ENCODE data around the gene PLEKHA1. TPM values are rescaled to one million over a fixed set of nuclear protein-coding genes. Genes with fewer than 3 reads are reported as not detected.
A peak's percentile ranks its signal among the peaks of the same experiment; 100 is the strongest.

PLEKHA1 gene
- total and polyA plus RNA-seq, 2 of the 13 experiments (the other 11 are each of a cell fraction or from before 2014, with no cell fraction given): 32.2 to 53.3 TPM

DNA sequence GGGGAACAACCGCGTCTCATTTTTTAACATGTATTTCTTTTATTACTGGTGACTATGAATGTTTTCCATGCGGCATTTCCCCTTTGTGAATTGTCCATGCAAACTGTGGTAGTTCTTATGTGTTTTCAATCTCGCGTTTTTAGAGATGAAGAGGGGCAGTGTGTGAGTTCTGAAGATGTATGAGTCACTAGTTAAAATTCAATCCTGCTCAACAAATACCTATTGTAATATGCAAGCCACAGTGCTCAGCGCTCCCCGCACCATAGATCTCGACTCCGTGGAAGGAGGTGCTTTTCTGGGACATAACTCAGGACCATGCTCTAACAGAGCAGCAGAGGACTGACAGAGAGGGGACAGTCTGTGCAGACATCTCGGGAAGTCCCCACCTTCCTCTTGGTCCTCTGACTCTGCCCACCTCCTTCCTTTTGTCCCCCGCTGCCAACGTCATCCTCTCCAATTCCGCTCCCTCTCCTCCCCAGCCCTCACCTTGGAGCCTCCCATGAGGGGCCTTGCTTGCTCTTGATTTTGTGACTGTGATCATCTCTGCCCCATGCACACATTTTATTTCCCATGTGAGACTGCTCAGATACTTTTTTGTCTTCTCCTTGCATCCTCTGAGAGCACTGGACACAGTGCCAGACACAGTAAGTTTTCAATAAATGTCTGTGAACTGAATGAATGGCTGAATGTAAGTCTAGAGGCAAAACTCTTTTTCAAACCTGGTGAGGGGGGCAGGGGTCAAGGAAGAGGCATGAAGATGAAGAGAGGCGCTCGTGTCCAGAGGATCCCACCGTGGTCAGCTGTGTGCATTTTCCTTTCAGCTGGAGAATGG is 42.7 kb upstream of the PLEKHA1 start (continued):
- TF ChIP-seq, protein P1, sequence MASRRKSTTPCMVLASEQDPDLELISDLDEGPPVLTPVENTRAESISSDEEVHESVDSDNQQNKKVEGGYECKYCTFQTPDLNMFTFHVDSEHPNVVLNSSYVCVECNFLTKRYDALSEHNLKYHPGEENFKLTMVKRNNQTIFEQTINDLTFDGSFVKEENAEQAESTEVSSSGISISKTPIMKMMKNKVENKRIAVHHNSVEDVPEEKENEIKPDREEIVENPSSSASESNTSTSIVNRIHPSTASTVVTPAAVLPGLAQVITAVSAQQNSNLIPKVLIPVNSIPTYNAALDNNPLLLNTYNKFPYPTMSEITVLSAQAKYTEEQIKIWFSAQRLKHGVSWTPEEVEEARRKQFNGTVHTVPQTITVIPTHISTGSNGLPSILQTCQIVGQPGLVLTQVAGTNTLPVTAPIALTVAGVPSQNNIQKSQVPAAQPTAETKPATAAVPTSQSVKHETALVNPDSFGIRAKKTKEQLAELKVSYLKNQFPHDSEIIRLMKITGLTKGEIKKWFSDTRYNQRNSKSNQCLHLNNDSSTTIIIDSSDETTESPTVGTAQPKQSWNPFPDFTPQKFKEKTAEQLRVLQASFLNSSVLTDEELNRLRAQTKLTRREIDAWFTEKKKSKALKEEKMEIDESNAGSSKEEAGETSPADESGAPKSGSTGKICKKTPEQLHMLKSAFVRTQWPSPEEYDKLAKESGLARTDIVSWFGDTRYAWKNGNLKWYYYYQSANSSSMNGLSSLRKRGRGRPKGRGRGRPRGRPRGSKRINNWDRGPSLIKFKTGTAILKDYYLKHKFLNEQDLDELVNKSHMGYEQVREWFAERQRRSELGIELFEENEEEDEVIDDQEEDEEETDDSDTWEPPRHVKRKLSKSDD (CRISPR knock-in tag; IDR thresholded peaks at IDR 0.05; ENCODE audit: low read depth): no peak
- TF ChIP-seq FOSL1 (CRISPR knock-in tag; IDR thresholded peaks at IDR 0.05; ENCODE audit: borderline replicate concordance) (peak; percentile 77; the same call in 1 of the 2 replicates), ZNF644 (CRISPR knock-in tag; IDR thresholded peaks at IDR 0.05; ENCODE audit: low read depth) (no peak), KMT2A (CRISPR knock-in tag; IDR thresholded peaks at IDR 0.05) (no peak), ZNF501 (CRISPR knock-in tag; IDR thresholded peaks at IDR 0.05) (no peak), HES4 (CRISPR knock-in tag; IDR thresholded peaks at IDR 0.05; ENCODE audit: borderline replicate concordance) (no peak), HDAC2 (CRISPR knock-in tag; IDR thresholded peaks at IDR 0.05) (peak; percentile 24; the same call in 1 of the 2 replicates), DMAP1 (CRISPR knock-in tag; IDR thresholded peaks at IDR 0.05) (no peak), GABPB1 (CRISPR knock-in tag; IDR thresholded peaks at IDR 0.05) (no peak), MED8 (CRISPR knock-in tag; IDR thresholded peaks at IDR 0.05; ENCODE audit: insufficient replicate concordance) (no peak), PRDM15 (CRISPR knock-in tag; IDR thresholded peaks at IDR 0.05) (no peak), ZNF883 (CRISPR knock-in tag; IDR thresholded peaks at IDR 0.05; ENCODE audit: not compliant biosample characterization) (no peak)
- TF ChIP-seq, protein P2, sequence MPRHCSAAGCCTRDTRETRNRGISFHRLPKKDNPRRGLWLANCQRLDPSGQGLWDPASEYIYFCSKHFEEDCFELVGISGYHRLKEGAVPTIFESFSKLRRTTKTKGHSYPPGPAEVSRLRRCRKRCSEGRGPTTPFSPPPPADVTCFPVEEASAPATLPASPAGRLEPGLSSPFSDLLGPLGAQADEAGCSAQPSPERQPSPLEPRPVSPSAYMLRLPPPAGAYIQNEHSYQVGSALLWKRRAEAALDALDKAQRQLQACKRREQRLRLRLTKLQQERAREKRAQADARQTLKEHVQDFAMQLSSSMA (CRISPR knock-in tag; IDR thresholded peaks at IDR 0.05): no peak
- TF ChIP-seq, protein P3, sequence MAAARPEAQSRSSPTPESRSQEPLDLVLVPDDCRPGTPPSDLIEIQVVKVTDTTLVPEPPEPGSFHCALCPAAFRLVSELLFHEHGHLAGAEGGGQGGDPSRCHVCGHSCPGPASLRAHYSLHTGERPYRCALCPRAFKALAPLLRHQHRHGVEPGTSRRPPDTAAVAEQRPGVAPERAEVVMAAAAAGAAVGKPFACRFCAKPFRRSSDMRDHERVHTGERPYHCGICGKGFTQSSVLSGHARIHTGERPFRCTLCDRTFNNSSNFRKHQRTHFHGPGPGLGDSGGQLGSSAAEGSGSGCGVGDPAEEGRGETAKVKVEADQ (CRISPR knock-in tag; IDR thresholded peaks at IDR 0.05; ENCODE audit: borderline replicate concordance): no peak
- TF ChIP-seq, protein P4, sequence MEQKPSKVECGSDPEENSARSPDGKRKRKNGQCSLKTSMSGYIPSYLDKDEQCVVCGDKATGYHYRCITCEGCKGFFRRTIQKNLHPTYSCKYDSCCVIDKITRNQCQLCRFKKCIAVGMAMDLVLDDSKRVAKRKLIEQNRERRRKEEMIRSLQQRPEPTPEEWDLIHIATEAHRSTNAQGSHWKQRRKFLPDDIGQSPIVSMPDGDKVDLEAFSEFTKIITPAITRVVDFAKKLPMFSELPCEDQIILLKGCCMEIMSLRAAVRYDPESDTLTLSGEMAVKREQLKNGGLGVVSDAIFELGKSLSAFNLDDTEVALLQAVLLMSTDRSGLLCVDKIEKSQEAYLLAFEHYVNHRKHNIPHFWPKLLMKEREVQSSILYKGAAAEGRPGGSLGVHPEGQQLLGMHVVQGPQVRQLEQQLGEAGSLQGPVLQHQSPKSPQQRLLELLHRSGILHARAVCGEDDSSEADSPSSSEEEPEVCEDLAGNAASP (CRISPR knock-in tag; IDR thresholded peaks at IDR 0.05; ENCODE audit: borderline replicate concordance): peak; percentile 34; the same call in 1 of the 2 replicates
- TF ChIP-seq, protein P5, sequence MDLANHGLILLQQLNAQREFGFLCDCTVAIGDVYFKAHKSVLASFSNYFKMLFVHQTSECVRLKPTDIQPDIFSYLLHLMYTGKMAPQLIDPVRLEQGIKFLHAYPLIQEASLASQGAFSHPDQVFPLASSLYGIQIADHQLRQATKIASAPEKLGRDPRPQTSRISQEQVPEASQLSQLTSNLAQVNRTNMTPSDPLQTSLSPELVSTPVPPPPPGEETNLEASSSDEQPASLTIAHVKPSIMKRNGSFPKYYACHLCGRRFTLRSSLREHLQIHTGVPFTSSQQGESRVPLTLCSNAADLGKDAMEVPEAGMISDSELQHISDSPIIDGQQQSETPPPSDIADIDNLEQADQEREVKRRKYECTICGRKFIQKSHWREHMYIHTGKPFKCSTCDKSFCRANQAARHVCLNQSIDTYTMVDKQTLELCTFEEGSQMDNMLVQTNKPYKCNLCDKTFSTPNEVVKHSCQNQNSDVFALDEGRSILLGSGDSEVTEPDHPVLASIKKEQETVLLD (CRISPR knock-in tag; IDR thresholded peaks at IDR 0.05; ENCODE audit: low read depth): no peak
